ENCODE data around the gene RMRP.
"Not testable (repeated sequence)": the region's sequence is repeated elsewhere in the genome, so short reads cannot be mapped to it uniquely, and the experiment has no call there.

RMRP gene

GRCh38 chr9:35664531-35665470 is 7.0 kb upstream of the RMRP start, which contains the start of gene ARHGEF39:
Gene ARHGEF39 (minus strand): TSS chr9:35665195. CDS start chr9:35665169, 26 bp downstream.
- DNase-seq (ENCODE audit: low read depth): peak; percentile 85

GRCh38 chr9:35662437-35662836 is 4.6 kb upstream of the RMRP start:
- DNase-seq (ENCODE audit: low read depth): no peak

GRCh38 chr9:35661756-35662350 is 4.0 kb upstream of the RMRP start:
- peak; percentile 34 for DNase-seq (ENCODE audit: low read depth)

GRCh38 chr9:35660966-35661415 is 3.2 kb upstream of the RMRP start:
- peak; percentile 76 for DNase-seq (ENCODE audit: low read depth)

GRCh38 chr9:35659340-35659739 is 1.5 kb upstream of the RMRP start:
- DNase-seq (ENCODE audit: low read depth): peak; percentile 89

- DNase-seq (ENCODE audit: low read depth): peak; percentile 80
Measured at GRCh38 chr9:35658968-35659220, 1.1 kb upstream of the RMRP start.

- DNase-seq (ENCODE audit: low read depth): peak; percentile 86
Measured at GRCh38 chr9:35658137-35658967, 533 bp upstream of the RMRP start, which contains the start of gene CCDC107. Gene CCDC107 (plus strand): TSS chr9:35658292. CDS start chr9:35658380, 88 bp downstream.

- DNase-seq (ENCODE audit: low read depth): peak; percentile 76
Measured at GRCh38 chr9:35656831-35657545, 831 bp downstream of the RMRP start.

- DNase-seq (ENCODE audit: low read depth): no peak
Measured at GRCh38 chr9:35656348-35656747, 1.5 kb downstream of the RMRP start.

- DNase-seq (ENCODE audit: low read depth): no peak
Measured at GRCh38 chr9:35653611-35654010, 4.2 kb downstream of the RMRP start.

- no peak for DNase-seq (ENCODE audit: low read depth)
Measured at GRCh38 chr9:35652829-35653209, 5.0 kb downstream of the RMRP start.

- DNase-seq (ENCODE audit: low read depth): peak; percentile 55
Measured at GRCh38 chr9:35651956-35652828, 5.6 kb downstream of the RMRP start.

GRCh38 chr9:35650341-35651158 is 7.3 kb downstream of the RMRP start, which contains the start of gene SIT1:
Gene SIT1 (minus strand): TSS chr9:35650931. CDS start chr9:35650853, 78 bp downstream.
- DNase-seq (ENCODE audit: low read depth): no peak

- no peak for DNase-seq (ENCODE audit: low read depth)
Measured at GRCh38 chr9:35649431-35650340, 8.1 kb downstream of the RMRP start.

GRCh38 chr9:35646533-35647265 is 11.1 kb downstream of the RMRP start:
- DNase-seq (ENCODE audit: low read depth): peak; percentile 87

GRCh38 chr9:35646153-35646532 is 11.7 kb downstream of the RMRP start:
- DNase-seq (ENCODE audit: low read depth): no peak

- DNase-seq (ENCODE audit: low read depth): not testable (repeated sequence)
Measured at GRCh38 chr9:35645736-35646135, 12.1 kb downstream of the RMRP start.

GRCh38 chr9:35643046-35643445 is 14.8 kb downstream of the RMRP start:
- DNase-seq (ENCODE audit: low read depth): no peak

Measured in EH (cell line).